Activated naive CD8-positive, alpha-beta T cell (primary cell): ENCODE results near the gene FHL1.

ENCODE experiments used
- H3K27ac Mint-ChIP-seq: one replicate; pipeline ENCODE4 v1.8.0; 2021; ENCODE audit warnings: mixed read lengths
- H3K27me3 Mint-ChIP-seq: one replicate; pipeline ENCODE4 v1.8.0; 2021; ENCODE audit warnings: mixed read lengths
- H3K36me3 Mint-ChIP-seq: one replicate; pipeline ENCODE4 v1.8.0; 2021; ENCODE audit warnings: mixed read lengths
- H3K4me1 Mint-ChIP-seq: one replicate; pipeline ENCODE4 v1.8.0; 2021; ENCODE audit warnings: low read depth, mixed read lengths
- H3K4me3 Mint-ChIP-seq: one replicate; pipeline ENCODE4 v1.8.0; 2021; ENCODE audit warnings: mild to moderate bottlenecking, mixed read lengths
- H3K9me3 Mint-ChIP-seq: one replicate; pipeline ENCODE4 v1.8.0; 2021; ENCODE audit warnings: low read depth, mixed read lengths

Gene FHL1

GRCh38 chrX:136130931-136131833 is 16.2 kb upstream of the FHL1 start:
- no peaks in the 10 kb centered on the region for H3K9me3 Mint-ChIP-seq
- H3K4me1 Mint-ChIP-seq, result peaks cover 3% of the 10 kb centered on the region
- no peaks in the 10 kb centered on the region for H3K27me3 Mint-ChIP-seq
- peak overlapping the region; percentile 28 for H3K27ac Mint-ChIP-seq
- H3K36me3 Mint-ChIP-seq, result no peaks in the 10 kb centered on the region
- no peak overlapping the region for H3K4me3 Mint-ChIP-seq

GRCh38 chrX:136138939-136139338 is 8.4 kb upstream of the FHL1 start:
- Mint-ChIP-seq H3K4me1 (peaks cover 9% of the 10 kb centered on the region), H3K9me3 (no peaks in the 10 kb centered on the region), H3K27me3 (no peaks in the 10 kb centered on the region), H3K4me3 (no peak overlapping the region), H3K27ac (no peak overlapping the region), H3K36me3 (no peaks in the 10 kb centered on the region)

- peaks cover 25% of the 10 kb centered on the region for H3K4me1 Mint-ChIP-seq
- H3K27ac Mint-ChIP-seq, result no peak overlapping the region
- no peaks in the 10 kb centered on the region for H3K27me3 Mint-ChIP-seq
- H3K4me3 Mint-ChIP-seq, result no peak overlapping the region
- H3K9me3 Mint-ChIP-seq, result no peaks in the 10 kb centered on the region
- H3K36me3 Mint-ChIP-seq, result no peaks in the 10 kb centered on the region
Measured at GRCh38 chrX:136141569-136141968, 5.8 kb upstream of the FHL1 start.

GRCh38 chrX:136142592-136142991 is 4.7 kb upstream of the FHL1 start:
- Mint-ChIP-seq H3K27me3 (no peaks in the 10 kb centered on the region), H3K4me3 (no peak overlapping the region), H3K27ac (no peak overlapping the region), H3K36me3 (no peaks in the 10 kb centered on the region), H3K4me1 (peaks cover 27% of the 10 kb centered on the region), H3K9me3 (no peaks in the 10 kb centered on the region)

- Mint-ChIP-seq H3K4me3 (peak overlapping the region; percentile 51), H3K9me3 (no peaks in the 10 kb centered on the region), H3K36me3 (no peaks in the 10 kb centered on the region), H3K27me3 (no peaks in the 10 kb centered on the region), H3K4me1 (peaks cover 30% of the 10 kb centered on the region), H3K27ac (no peak overlapping the region)
Measured at GRCh38 chrX:136143711-136144110, 3.6 kb upstream of the FHL1 start.

GRCh38 chrX:136146614-136147314 is 569 bp upstream of the FHL1 start:
- H3K27me3 Mint-ChIP-seq, result no peaks in the 10 kb centered on the region
- no peaks in the 10 kb centered on the region for H3K36me3 Mint-ChIP-seq
- no peaks in the 10 kb centered on the region for H3K9me3 Mint-ChIP-seq
- peak overlapping the region; percentile 46 for H3K27ac Mint-ChIP-seq
- H3K4me1 Mint-ChIP-seq, result peaks cover 30% of the 10 kb centered on the region
- peak overlapping the region; percentile 86 for H3K4me3 Mint-ChIP-seq

GRCh38 chrX:136147976-136148375 is 643 bp downstream of the FHL1 start:
- H3K9me3 Mint-ChIP-seq, result no peaks in the 10 kb centered on the region
- no peak overlapping the region for H3K27ac Mint-ChIP-seq
- no peaks in the 10 kb centered on the region for H3K27me3 Mint-ChIP-seq
- H3K4me1 Mint-ChIP-seq, result peaks cover 27% of the 10 kb centered on the region
- H3K4me3 Mint-ChIP-seq, result peak overlapping the region; percentile 50
- H3K36me3 Mint-ChIP-seq, result no peaks in the 10 kb centered on the region

- Mint-ChIP-seq H3K27ac (no peak overlapping the region), H3K4me3 (peak overlapping the region; percentile 50), H3K27me3 (no peaks in the 10 kb centered on the region), H3K4me1 (peaks cover 26% of the 10 kb centered on the region), H3K9me3 (no peaks in the 10 kb centered on the region), H3K36me3 (no peaks in the 10 kb centered on the region)
Measured at GRCh38 chrX:136148391-136148790, 1.1 kb downstream of the FHL1 start.

- Mint-ChIP-seq H3K27me3 (no peaks in the 10 kb centered on the region), H3K4me3 (no peak overlapping the region), H3K27ac (no peak overlapping the region), H3K36me3 (no peaks in the 10 kb centered on the region), H3K9me3 (no peaks in the 10 kb centered on the region), H3K4me1 (no peaks in the 10 kb centered on the region)
Measured at GRCh38 chrX:136154998-136155397, 7.7 kb downstream of the FHL1 start.

GRCh38 chrX:136156560-136157117 is 9.3 kb downstream of the FHL1 start:
- Mint-ChIP-seq H3K4me3 (no peak overlapping the region), H3K27me3 (no peaks in the 10 kb centered on the region), H3K4me1 (no peaks in the 10 kb centered on the region), H3K9me3 (no peaks in the 10 kb centered on the region), H3K36me3 (no peaks in the 10 kb centered on the region), H3K27ac (no peak overlapping the region)

- H3K27ac Mint-ChIP-seq, result no peak overlapping the region
- H3K9me3 Mint-ChIP-seq, result no peaks in the 10 kb centered on the region
- no peaks in the 10 kb centered on the region for H3K4me1 Mint-ChIP-seq
- H3K36me3 Mint-ChIP-seq, result no peaks in the 10 kb centered on the region
- no peaks in the 10 kb centered on the region for H3K27me3 Mint-ChIP-seq
- H3K4me3 Mint-ChIP-seq, result no peak overlapping the region
Measured at GRCh38 chrX:136157187-136157586, 9.9 kb downstream of the FHL1 start.

- Mint-ChIP-seq H3K36me3 (no peaks in the 10 kb centered on the region), H3K9me3 (no peaks in the 10 kb centered on the region), H3K27me3 (no peaks in the 10 kb centered on the region), H3K4me1 (no peaks in the 10 kb centered on the region), H3K4me3 (no peak overlapping the region), H3K27ac (no peak overlapping the region)
Measured at GRCh38 chrX:136158685-136159084, 11.4 kb downstream of the FHL1 start.

- H3K36me3 Mint-ChIP-seq, result no peaks in the 10 kb centered on the region
- no peaks in the 10 kb centered on the region for H3K27me3 Mint-ChIP-seq
- H3K27ac Mint-ChIP-seq, result no peak overlapping the region
- no peaks in the 10 kb centered on the region for H3K9me3 Mint-ChIP-seq
- no peaks in the 10 kb centered on the region for H3K4me1 Mint-ChIP-seq
- H3K4me3 Mint-ChIP-seq, result no peak overlapping the region
Measured at GRCh38 chrX:136159611-136160025, 12.3 kb downstream of the FHL1 start.

GRCh38 chrX:136162827-136163570 is 15.7 kb downstream of the FHL1 start:
- H3K4me1 Mint-ChIP-seq, result no peaks in the 10 kb centered on the region
- no peaks in the 10 kb centered on the region for H3K36me3 Mint-ChIP-seq
- H3K9me3 Mint-ChIP-seq, result no peaks in the 10 kb centered on the region
- no peak overlapping the region for H3K27ac Mint-ChIP-seq
- no peak overlapping the region for H3K4me3 Mint-ChIP-seq
- H3K27me3 Mint-ChIP-seq, result no peaks in the 10 kb centered on the region

- Mint-ChIP-seq H3K4me3 (no peak overlapping the region), H3K4me1 (no peaks in the 10 kb centered on the region), H3K36me3 (no peaks in the 10 kb centered on the region), H3K9me3 (no peaks in the 10 kb centered on the region), H3K27me3 (no peaks in the 10 kb centered on the region), H3K27ac (no peak overlapping the region)
Measured at GRCh38 chrX:136163689-136164088, 16.4 kb downstream of the FHL1 start.
